RWPE2 (cell line): Measurements from ENCODE around the gene FAM168A.

Experiments
- ATAC-seq: fragments of 200-7000 bp; cut with Tn5 transposase; 3 replicates; pipeline ENCODE4 v1.9.1; 2021; ENCODE audit warnings: low read depth
- DNase-seq: peaks from one replicate; pipeline ENCODE4 v3.0.0-alpha.2; 2020; ENCODE audit warnings: low spot score
- H3K27ac ChIP-seq: fragments of 450-650 bp; 2 replicates; pipeline ENCODE4 v1.5.1; 2017; ENCODE audit warnings: mild to moderate bottlenecking; ENCODE audit not compliant: poor library complexity, severe bottlenecking
- H3K27me3 ChIP-seq: fragments of 250-450 bp; sonication (Bioruptor Pico); 2 replicates; pipeline ENCODE4 v1.5.1; 2021; ENCODE audit warnings: mild to moderate bottlenecking, moderate library complexity; ENCODE audit not compliant: insufficient read depth, poor library complexity, severe bottlenecking
- H3K36me3 ChIP-seq: fragments of 250-450 bp; sonication (Bioruptor Pico); 2 replicates; pipeline ENCODE4 v1.5.1; 2020; ENCODE audit warnings: low read depth, mild to moderate bottlenecking, moderate library complexity
- H3K4me1 ChIP-seq: fragments of 250-450 bp; sonication (Bioruptor Pico); 2 replicates; pipeline ENCODE4 v1.5.1; 2021; ENCODE audit warnings: mild to moderate bottlenecking, moderate library complexity; ENCODE audit not compliant: insufficient read depth, poor library complexity, severe bottlenecking
- H3K4me3 ChIP-seq: fragments of 250-450 bp; sonication (Bioruptor Pico); 2 replicates; pipeline ENCODE4 v1.5.1; 2021; ENCODE audit warnings: mild to moderate bottlenecking, moderate library complexity; ENCODE audit not compliant: severe bottlenecking
- H3K9me3 ChIP-seq: fragments of 250-450 bp; sonication (Bioruptor Pico); 2 replicates; pipeline ENCODE4 v1.5.1; 2021; ENCODE audit warnings: mild to moderate bottlenecking, moderate library complexity; ENCODE audit not compliant: severe bottlenecking
- CTCF ChIP-seq: fragments of 450-650 bp; IDR thresholded peaks from one replicate; pipeline ENCODE4 v1.5.1; 2017; ENCODE audit warnings: mild to moderate bottlenecking, moderate library complexity; ENCODE audit not compliant: poor library complexity, severe bottlenecking

Gene FAM168A

GRCh38 chr11:73597336-73597955 is 466 bp downstream of the FAM168A start:
- Histone ChIP-seq H3K27me3 (no peaks in the 10 kb centered on the region), H3K36me3 (no peaks in the 10 kb centered on the region), H3K4me3 (peak overlapping the region; percentile 74), H3K4me1 (no peaks in the 10 kb centered on the region), H3K27ac (peak overlapping the region; percentile 26), H3K9me3 (no peaks in the 10 kb centered on the region)
- DNase-seq: no peak
- TF ChIP-seq CTCF: no peak
- ATAC-seq: no peak

DNA sequence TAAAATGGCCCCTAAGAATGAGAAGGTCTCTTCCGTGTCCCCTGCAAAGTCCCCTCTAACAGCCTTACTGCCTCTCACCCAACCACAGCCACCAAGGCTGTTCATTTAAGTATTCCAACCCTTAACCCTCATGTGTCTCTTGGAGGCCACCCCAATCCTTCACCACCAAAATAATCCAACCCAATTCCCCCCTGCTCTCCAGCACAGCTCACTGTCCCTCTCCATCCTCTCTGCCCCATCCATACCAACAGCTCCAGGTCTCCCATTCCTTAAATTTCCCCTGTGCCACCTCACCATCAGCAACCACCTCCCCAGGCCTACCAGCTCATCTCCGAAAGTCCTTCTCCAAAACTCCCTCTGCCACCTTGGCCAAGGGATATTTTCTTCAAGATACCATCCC is 1.4 kb downstream of the FAM168A start:
- Histone ChIP-seq H3K9me3 (no peaks in the 10 kb centered on the region), H3K27ac (no peak overlapping the region), H3K36me3 (no peaks in the 10 kb centered on the region), H3K4me1 (no peaks in the 10 kb centered on the region), H3K4me3 (no peak overlapping the region), H3K27me3 (no peaks in the 10 kb centered on the region)
- ATAC-seq: no peak
- no peak for TF ChIP-seq CTCF
- DNase-seq: no peak

- Histone ChIP-seq H3K4me3 (no peak overlapping the region), H3K27me3 (no peaks in the 10 kb centered on the region), H3K36me3 (no peaks in the 10 kb centered on the region), H3K4me1 (no peaks in the 10 kb centered on the region), H3K9me3 (no peaks in the 10 kb centered on the region), H3K27ac (no peak overlapping the region)
- DNase-seq (no peak), ATAC-seq (no peak)
- no peak for TF ChIP-seq CTCF
These were observed 5.3 kb downstream of the FAM168A start for GRCh38 chr11:73592640-73593039.

DNA sequence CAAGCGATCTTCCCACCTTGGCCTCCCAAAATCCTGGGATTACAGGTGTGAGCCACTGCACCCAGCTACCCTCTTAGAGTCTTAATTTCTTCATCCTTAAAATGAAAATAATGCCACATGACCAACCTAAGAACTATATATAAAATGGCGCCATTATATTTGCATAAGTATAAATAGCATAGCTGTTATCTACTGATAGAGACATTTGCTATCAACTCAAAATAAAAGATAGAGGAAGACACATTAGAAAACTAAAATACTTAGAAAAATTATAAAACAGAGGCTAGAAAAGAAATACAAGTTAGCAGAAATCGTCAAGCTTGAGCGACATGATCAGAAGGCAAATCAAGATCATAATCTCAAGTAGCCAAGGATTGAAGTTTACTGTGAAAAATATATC is 6.2 kb downstream of the FAM168A start:
- ATAC-seq (no peak), DNase-seq (no peak)
- no peak overlapping the region for H3K4me3 ChIP-seq
- no peaks in the 10 kb centered on the region for H3K9me3 ChIP-seq
- H3K27ac ChIP-seq: no peak overlapping the region
- no peaks in the 10 kb centered on the region for H3K27me3 ChIP-seq
- no peaks in the 10 kb centered on the region for H3K4me1 ChIP-seq
- no peaks in the 10 kb centered on the region for H3K36me3 ChIP-seq
- no peak for TF ChIP-seq CTCF

GRCh38 chr11:73590991-73591390 is 6.9 kb downstream of the FAM168A start:
- Histone ChIP-seq H3K9me3 (no peaks in the 10 kb centered on the region), H3K27ac (no peak overlapping the region), H3K4me3 (no peak overlapping the region), H3K36me3 (no peaks in the 10 kb centered on the region), H3K4me1 (no peaks in the 10 kb centered on the region), H3K27me3 (no peaks in the 10 kb centered on the region)
- ATAC-seq (no peak), DNase-seq (no peak)
- TF ChIP-seq CTCF: no peak
